GM18511 (cell line): Measurements from ENCODE around the gene FGF4.
"Not testable (repeated sequence)": the region's sequence is repeated elsewhere in the genome, so short reads cannot be mapped to it uniquely, and the experiment has no call there.

Experiments used
- ATAC-seq: cut with Tn5 transposase; IDR thresholded peaks from one replicate; pipeline ENCODE4 v1.9.1; 2021; ENCODE audit warnings: mild to moderate bottlenecking, moderate library complexity; ENCODE audit not compliant: unreplicated experiment

The FGF4 gene

DNA sequence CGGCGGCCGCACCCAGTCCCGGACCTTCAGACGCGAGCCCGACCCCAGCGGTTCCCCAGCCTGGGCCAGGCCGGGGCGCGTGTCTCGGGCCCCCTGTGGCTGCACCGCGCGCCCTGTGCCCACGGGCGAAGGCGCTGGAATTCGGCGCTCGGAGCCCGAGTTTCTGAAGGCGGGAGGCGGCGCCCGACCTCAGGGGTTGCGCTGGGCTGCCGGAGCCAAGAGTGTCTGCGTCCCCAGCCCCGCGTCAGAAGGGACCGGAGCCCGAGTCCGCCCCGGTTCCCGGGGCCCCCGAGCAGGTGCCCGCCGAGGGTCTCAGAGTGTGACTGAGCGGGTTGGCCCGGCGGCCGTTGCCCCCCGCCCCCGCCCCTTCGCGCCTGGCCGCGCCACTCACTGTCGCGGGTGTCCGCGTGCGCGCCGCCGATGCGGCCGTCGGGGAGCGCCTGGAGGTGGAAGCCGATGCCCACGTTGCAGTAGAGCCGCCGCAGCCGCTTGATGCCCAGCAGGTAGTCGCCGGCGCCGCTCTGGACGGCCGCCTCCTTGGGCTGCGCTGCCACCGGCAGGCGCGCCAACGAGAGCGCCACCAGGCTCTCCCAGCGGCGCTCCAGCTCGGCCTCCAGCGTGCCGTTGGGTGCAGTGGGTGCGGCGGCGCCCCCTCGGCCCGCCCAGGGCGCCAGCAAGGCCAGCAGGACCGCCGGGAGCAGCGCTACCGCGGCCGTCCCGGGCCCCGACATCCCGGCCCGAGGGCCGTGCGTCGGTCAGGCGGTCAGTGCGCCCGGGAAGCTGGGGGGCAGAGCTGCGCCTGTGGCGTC lies 583 bp downstream of the FGF4 start:
- ATAC-seq = no peak

- no peak for ATAC-seq
Measured at GRCh38 chr11:69773626-69774353, 1.4 kb downstream of the FGF4 start.

DNA sequence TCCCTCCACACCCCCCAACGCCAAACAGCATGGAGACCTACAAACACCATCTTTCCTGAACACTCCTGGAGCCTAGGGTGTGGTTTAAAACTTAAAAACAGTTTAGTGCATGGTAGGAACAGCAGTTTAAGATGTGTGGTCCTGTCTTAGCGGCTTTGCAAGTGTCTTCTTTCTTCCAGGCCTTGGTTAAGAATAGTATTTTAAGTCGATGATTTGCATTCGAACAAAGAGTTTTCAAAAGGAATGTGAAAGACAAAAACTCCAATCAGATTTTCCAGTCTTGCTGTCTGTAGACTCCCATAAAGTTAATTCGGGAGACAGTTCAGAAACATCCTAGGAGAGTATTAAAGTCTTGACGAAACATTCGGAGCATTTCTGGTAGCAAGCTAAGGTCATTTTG lies 3.7 kb downstream of the FGF4 start:
- no peak for ATAC-seq

DNA sequence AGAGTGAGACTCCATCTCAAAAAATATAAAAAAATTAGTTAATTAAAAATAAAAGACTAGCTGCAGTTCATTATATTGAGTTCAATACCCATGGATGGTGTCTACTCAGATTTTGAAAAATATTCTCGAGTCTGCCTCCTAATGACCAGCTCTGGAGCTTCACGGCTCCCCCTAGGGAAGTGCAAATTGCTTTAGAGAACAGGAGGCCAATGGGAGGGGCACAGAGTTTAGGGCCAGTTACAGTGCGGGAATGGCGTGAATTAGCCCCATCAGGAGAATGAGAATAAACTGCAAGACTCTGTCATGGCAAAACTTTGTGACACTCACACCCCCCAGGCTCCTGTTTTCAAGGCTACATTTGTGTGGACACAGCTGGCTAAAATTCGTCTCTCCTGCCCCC lies 4.6 kb downstream of the FGF4 start:
- ATAC-seq = no peak

DNA sequence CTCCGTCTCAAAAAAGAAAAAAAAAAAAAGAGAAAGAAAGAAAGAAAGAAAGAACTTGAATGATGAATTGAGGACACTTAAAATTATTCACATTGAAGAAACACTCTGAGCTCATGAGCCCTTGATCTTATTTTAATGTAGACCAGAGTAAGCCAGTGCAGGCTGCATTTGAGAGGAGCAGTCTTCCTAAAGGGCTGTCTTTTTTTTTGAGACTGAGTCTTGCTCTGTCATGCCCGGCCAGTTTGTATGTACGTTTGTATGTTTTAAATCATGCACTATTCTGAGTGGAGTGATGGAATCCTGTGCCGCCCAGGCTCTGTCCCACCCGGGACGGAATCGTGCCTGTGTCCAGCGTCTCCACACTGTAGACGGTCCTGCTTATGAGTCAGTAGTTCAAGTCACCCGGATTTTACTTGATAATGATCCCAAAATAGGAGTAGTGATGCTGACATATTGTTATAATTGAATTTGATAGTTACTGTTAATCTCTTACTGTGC lies 9.6 kb downstream of the FGF4 start:
- no peak for ATAC-seq

DNA sequence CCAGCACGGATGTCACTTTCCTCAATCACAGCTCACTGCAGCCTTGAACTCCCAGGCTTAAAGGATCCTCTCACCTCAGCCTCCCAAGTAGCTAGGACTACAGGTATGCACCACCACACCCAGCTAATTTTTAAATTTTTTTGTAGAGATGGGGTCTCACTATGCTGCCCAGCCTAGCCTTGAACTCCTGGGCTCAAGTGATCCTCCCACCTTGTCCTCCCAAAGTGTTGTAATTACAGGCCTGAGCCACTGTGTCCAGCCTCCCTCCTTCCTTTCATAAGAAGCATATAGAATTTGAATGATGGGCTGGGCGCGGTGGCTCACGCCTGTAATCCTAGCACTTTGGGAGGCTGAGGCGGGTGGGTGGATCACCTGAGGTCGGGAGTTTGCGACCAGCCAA lies 10.2 kb downstream of the FGF4 start:
- not testable (repeated sequence) for ATAC-seq

- no peak for ATAC-seq
Measured at GRCh38 chr11:69760319-69760718, 14.8 kb downstream of the FGF4 start.

DNA sequence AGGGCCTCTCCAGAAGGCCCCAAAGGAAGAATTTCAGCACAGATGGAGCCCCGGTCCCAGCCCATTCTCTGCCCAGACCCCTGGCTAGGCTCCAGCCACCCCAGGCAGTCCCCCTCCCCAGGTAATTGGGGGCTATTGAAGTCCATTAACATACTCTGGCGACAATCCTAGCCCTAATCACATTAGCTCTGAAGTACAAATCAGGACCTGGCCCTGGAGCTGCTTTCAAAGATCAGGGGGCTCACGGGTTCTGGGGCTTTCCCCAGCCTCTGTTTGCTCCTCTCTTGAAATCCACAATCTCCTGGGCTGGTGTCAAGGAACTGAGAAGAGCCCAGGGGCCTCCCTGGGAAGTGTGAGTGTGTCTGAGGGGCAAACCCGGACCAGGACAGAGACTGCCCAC lies 22.3 kb downstream of the FGF4 start:
- no peak for ATAC-seq

GRCh38 chr11:69750875-69751597 lies 24.1 kb downstream of the FGF4 start:
- no peak for ATAC-seq

DNA sequence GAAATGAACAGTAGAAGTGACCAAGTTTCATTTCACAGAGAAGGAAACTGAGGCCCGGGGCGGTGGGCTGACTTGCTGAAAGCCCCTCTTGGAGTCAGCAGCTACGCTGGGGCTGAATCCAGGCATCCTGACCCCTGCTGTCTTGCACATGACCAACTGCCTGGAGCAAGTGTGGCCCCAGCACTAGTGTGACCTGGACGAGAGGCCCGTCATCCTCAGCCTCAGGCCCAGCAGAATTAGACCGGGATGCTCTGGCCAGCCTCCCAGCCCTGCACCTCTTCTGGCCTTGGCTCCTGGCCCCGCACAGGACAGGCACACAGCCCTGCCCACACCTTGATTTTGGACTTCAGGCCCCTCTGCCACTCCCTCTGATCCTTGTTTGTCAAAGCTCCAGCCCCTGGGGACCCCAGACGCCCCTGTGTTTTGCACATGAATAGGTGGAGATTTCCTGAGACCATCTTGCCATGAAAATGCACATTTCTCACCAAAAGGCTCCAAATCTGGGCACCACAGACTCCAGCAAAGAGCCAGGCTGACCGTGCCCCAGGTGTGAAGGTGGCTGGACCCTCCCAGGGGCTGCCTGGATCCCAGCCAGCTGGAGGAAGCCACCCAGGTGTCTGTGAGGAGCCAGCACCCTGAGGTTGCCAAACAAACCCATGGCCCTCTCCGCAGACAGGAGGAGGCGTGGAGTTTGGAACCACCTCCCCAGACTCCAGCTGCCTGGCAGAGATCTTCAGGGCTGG lies 24.9 kb downstream of the FGF4 start:
- no peak for ATAC-seq

DNA sequence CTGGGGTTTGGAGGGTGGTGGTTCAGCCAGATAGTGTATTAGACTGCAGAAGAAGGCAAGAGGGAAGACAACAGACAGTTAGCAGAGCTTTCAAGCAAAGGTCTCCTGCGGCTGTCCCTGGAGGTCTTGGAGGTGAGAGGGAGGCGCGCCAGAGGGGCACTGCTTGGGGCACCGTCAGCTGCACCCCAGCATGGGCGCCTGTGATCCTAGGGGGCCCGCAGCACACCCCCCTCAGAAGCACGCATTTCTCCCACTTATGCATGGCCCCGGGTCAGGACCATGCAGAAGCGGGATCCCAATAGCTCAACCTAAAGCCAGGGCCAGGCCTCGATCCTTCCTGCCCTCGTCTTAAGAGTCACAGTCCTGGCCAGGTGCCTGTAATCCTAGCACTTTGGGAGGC lies 26.5 kb downstream of the FGF4 start:
- no peak for ATAC-seq

- no peak for ATAC-seq
Measured at GRCh38 chr11:69746752-69747742, 28.1 kb downstream of the FGF4 start.

DNA sequence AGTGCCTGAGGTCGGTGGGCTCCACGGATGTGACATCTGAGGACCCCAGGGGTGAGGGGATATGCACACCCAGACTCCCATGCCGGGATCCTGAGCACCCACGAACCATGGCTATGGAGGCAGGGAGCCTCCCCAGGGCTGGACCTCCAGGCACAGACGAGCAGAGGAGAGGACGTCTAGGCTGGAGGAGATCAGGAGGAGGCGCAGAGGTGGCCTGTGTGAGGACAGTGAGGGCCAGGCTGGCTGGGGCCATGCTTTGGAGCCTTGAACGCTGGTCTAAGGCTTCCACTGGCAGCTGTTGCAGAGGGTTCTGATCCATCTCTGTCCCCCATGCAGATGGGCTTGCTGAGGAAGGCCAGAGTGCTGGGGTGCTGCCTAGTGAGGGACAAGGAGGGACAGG lies 29.0 kb downstream of the FGF4 start:
- ATAC-seq = no peak

- no peak for ATAC-seq
Measured at GRCh38 chr11:69745201-69745600, 29.9 kb downstream of the FGF4 start.

DNA sequence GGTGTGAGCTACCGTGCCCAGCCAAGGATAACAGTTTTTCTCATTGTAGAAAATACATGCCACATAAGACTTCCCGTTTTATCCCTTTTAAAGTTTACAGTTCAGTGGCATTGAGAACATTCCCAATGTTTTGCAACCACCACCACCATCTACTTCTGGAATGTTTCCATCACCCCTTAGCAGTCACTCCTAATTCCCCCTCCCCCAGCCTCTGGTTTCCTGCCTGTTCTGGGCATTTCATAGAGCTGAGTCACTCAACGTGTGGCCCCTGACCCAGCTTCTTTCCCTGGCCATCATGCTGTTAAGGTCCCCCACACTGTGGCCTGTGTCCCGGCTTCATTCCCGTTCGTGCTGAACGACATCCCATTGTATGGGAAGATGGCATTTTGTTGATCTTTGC lies 30.7 kb downstream of the FGF4 start:
- ATAC-seq = no peak

- ATAC-seq = no peak
Measured at GRCh38 chr11:69734841-69735240, 40.3 kb downstream of the FGF4 start.

DNA sequence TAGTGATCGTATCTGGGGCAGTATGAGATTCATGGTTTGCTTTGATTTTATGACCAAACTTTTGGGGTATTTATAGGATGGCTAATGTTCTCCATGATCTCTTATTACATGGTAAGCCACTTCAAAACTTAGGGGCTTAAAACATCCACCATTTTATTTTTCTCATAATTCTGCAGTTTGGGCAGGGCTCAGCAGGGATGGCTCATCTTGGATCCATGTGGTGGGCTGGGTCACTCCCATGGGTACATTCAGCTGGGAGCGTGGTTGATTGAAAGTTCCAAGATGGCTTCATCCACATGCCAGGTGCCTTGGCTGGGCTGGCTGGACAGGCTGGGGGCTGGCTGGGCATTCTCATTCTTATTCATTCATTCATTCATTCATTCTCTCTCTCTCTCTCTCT lies 40.8 kb downstream of the FGF4 start:
- ATAC-seq = no peak

- ATAC-seq = no peak
Measured at GRCh38 chr11:69732910-69733309, 42.2 kb downstream of the FGF4 start.

- no peak for ATAC-seq
Measured at GRCh38 chr11:69731110-69731509, 44.0 kb downstream of the FGF4 start.

DNA sequence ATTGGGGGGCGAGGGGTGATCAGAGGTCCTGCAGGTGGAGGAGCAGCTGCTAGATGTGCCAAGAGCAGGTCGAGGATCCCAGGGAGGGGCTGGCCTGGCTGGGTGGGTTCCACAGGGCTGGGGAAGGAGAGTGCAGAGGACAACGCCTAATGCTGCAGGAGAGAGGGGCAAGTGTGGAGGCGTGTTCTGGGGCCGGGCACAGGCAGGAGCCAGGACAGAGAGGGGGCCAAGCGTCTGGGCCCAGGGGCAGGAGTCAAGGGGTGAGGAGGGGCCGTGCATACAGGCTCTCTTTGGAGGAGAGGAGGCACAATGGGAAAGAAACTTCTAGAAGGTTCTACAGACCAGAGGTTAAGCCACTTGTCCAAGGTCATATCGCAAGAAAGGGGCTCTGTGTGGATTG lies 44.6 kb downstream of the FGF4 start:
- no peak for ATAC-seq
